HG03460 (cell line): ENCODE data around the gene KCND2.
A peak's percentile ranks its signal among the peaks of the same experiment; 100 is the strongest.

Experiments used
- ATAC-seq: cut with Tn5 transposase; IDR thresholded peaks from one replicate; pipeline ENCODE4 v1.9.1; 2021; ENCODE audit not compliant: unreplicated experiment

KCND2 gene

GRCh38 chr7:120307991-120308545 lies 35.1 kb downstream of the KCND2 start:
- ATAC-seq: no peak

DNA sequence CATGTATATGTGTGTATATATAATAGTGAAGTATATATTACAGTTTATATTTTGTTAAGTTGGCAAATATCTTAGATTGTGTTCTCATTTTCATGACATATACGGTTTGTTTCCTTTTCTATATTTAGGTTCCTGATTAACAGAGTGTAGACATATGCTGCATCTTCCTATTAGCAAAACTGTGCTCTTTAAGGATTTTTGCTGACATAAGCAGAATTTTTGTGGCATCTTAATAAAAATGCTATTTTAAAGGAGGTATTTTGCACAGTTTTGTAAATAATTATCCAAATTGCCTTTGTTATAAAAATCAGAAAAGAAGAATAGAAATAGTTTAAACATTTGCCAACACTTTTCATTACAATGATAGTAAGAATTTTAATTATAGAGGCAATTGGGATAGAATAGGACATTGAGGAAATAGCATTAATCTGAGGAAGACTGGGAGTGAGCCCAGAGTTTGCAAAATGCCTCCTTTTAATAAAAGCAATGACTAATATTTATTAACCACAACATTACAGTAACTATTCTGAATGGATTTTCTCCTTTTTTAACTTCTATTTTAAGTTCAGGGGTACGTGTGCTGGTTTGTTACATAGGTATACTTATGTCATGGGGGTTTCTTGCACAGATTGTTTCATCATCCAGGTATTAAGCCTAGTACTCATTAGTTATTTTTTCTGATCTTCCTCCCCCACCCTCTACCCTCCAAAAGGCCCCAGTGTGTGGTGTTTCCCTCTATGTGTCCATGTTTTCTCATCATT lies 38.2 kb downstream of the KCND2 start:
- no peak for ATAC-seq

DNA sequence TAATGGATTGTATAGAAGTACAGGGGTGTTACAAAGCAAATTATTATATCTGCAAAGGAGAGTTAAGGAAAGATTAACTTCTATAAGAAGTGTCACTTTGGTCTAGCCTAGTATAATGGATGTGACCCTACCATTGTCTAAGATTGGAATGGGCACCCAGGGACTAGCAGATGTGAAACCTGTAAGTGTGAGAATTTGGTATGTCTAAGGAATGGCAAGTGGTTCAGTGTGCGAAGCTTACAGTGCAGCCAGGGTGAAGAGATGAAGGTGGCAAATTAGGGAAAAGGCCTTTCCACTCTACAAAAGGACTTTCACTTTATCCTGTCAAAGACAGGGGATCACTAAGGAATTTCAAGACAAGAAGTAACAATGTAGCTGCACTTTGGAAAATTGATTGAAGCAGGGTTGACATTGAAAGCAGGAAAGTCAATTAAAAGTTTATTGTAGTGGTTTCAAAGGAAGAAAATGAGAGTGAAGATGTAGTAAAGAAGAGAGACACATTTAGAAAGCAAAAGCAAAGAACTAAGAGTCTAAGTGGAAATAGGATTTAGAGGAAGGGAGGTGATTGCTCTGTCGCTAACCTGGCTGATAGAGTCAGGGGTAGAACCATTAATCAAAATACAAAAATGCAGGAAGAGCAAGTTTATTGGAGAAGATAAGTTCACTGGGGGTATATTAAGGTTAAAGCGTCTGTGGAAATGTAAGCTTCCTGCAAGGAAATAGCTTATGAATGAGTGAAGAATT lies 47.4 kb downstream of the KCND2 start:
- no peak for ATAC-seq

- ATAC-seq: no peak
Observed at GRCh38 chr7:120327054-120327453, 54.1 kb downstream of the KCND2 start.

GRCh38 chr7:120332433-120332832 lies 59.5 kb downstream of the KCND2 start:
- ATAC-seq: no peak

DNA sequence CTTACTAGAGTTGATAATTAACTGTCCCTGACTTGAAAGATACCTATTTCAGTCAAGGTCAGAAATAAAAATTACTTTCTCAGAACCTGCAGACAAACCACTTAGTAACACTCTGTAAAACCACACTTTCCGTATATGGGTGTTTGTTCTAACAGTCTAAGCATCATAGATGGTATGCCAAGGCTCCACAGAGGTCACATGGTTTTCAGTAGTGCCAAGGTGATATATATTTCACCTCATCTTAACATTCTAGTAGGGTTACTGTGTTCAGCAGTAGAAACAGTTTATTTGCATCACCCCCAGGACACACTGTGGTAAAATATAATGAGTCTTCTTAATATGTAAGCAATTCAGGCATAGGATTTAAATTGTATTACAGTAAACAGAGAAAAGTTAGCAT lies 61.5 kb downstream of the KCND2 start:
- ATAC-seq: peak; percentile 95

- peak; percentile 49 for ATAC-seq
Observed at GRCh38 chr7:120337308-120337907, 64.4 kb downstream of the KCND2 start.

- no peak for ATAC-seq
Observed at GRCh38 chr7:120344276-120344675, 71.3 kb downstream of the KCND2 start.

DNA sequence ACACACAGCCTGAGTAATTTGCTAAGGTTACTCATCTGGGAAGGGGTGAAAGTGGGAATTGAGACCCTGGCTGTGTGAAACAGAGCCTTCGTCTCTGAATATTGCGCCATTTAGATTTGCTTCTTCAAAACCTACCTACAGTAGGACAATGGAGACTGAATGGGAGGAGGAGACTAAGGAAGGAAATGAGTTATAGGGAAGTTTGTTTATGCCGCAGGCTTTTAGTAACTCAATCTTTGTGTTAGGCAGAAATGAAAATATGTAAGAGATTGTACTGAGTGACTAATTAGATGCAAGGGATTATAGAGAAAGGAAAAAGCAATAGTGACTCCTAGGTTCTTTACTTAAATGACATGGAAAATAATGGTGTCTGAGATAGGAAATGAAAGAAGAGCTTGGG lies 80.2 kb downstream of the KCND2 start:
- ATAC-seq: no peak

GRCh38 chr7:120360918-120361317 lies 87.9 kb downstream of the KCND2 start:
- peak; percentile 91 for ATAC-seq

DNA sequence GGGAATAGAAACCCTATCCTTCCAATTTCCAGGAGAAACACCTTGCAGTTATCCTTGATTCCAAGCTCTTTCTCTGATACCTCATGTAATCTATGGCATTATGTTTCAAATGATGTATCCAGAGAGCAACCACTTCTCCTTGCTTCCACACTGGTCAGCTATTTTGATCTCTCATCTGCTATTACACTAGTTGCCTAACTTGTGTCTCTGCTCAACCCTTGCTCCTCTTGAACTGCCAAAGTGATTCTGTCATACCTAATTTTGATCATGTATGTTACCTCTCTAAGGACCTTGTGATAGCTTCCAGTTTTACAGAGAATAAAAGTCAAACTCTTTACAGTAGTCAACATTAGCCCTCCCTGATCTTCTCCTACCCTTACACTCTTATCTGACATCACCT lies 90.4 kb downstream of the KCND2 start:
- no peak for ATAC-seq

- no peak for ATAC-seq
Observed at GRCh38 chr7:120370954-120371353, 98.0 kb downstream of the KCND2 start.

GRCh38 chr7:120373174-120373573 lies 100.2 kb downstream of the KCND2 start:
- ATAC-seq: no peak

DNA sequence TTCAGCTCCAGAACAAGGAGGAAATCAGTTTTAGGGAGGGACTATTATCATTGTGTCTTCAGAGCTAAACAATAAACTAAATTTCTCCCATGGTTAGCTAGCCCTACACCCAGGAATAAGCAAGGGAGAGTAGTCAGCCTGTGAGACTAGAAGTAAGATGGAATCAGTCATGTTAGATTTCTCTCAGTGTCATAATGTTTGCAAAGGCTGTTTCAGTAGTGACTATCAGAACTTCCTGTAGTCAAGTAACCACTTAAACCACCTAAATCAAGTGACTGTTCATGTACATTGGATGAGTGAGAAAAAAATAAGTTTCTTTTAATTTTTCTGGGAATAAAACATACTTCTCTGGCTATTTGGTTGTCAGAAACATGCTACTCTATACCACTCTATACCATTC lies 121.6 kb downstream of the KCND2 start:
- ATAC-seq: peak; percentile 39

GRCh38 chr7:120395526-120396019 lies 122.6 kb downstream of the KCND2 start:
- peak; percentile 78 for ATAC-seq

DNA sequence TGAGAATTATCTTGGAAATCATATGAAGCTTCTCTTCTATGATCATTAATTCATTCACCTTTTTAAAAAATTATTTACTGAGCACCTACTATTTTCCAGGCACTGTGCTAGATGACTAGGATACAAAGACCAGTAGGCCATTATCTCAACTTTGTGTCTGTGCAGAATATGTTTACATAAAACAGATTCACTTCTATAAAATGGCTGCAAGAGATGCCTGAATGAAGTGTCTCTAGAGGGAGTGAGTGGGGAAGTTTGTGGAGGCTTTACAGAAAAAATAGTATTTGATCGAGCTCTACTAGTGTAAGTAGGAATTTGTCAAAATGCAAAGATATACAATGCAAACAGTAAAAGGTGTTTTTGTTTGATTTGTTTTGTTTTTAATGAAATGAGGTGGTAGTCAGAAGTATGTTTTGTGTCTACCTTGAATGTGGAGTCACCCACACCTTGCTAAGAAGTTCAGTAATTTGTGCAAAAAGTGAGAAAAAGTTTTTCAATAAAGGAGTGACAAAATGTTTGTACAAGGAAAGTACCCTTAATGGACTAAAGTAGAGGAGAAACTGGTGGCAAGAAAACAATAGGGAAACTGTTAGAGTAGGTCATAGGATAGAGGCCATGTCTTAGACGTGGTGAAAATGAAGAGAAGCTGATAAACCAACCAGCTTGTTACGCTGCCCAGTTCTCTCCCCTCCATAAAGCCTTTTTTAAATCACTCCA lies 125.5 kb downstream of the KCND2 start:
- ATAC-seq: no peak

DNA sequence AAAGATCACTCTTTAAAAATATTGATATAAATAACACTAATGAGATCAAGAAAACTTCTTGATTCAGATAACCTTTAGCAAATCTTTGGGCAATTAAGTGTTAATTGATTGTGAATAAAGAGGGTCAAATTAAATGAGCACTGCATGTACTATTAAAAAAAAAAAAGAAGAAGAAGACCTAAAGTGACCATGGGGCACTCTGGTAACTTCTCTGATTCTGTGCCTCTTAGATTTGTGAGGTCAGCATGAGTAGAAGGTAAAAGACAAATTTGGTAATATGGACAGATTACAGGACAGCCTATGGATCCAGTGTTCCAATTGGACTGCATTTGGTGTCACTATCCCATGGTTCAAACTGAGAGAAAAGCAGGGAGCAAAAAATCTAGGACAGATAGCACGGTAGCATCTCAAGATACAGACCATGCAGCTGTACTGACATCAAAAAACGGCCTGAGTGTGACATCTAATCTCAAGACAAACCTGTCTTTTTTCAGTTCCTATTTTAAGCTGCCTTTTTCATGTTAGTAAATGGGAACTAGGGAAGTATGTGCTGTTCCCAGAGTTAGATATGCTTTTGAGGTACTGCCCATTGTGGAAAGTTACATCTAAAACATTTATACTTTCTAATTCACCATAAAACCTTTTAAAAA lies 128.0 kb downstream of the KCND2 start:
- ATAC-seq: peak; percentile 36

DNA sequence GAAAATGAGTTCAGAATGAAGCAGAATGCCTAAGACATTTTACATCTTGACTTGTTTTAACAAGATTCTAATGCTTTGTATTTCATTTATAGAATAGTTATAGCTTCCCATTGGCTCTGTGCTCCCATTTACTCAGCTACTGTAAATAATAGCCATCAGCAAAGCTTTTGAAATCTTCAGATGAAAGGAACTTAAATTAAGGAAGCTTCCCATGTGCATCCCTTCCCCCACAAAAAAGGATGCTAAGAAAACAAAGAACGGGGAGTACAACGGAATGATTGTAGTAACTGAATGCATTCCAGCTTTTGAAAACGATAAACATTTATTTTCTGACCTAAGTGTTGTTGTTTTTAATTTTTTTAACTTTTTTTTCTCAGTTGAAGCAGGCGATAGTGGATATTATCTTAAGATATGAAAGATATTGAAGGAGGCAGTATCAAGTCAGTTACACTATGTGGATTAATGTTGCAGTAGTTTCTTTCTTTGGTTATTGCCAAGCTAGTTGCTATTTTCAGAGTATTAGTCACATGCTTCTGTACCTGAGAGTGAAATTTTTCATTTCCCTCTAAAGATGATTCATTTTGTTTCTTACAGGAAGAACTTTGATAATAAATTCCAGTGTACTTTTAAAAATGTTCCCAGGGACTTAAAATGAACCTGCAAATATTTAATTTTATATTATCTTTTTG lies 129.2 kb downstream of the KCND2 start:
- peak; percentile 59 for ATAC-seq

DNA sequence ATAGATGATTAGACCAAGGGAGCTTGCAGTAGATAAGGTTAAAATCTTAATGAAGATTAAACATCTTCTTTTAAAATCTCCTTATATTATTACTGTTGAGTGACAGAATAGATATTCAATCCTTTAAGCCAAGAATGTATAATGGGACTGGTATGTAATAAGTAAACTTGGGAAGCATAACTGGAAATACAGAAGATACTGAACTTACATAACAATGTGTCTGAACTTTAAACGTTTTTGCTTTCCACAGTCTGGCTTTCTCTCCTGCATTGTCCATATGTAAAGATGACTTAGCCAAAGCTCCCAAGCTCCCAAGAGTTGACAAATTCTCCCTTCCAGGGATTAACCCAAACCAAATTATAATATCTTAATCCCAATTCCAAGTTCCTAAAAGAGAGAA lies 129.8 kb downstream of the KCND2 start:
- no peak for ATAC-seq

- ATAC-seq: peak; percentile 52
Observed at GRCh38 chr7:120404042-120404441, 131.1 kb downstream of the KCND2 start.
